EL (cell line): ENCODE data around the gene HPS3.
A peak's percentile ranks its signal among the peaks of the same experiment; 100 is the strongest.
"Not testable (repeated sequence)": the region's sequence is repeated elsewhere in the genome, so short reads cannot be mapped to it uniquely, and the experiment has no call there.

Source experiments
- DNase-seq: peaks from one replicate; pipeline ENCODE4 v3.0.0-alpha.2; 2016

The HPS3 gene, protein sequence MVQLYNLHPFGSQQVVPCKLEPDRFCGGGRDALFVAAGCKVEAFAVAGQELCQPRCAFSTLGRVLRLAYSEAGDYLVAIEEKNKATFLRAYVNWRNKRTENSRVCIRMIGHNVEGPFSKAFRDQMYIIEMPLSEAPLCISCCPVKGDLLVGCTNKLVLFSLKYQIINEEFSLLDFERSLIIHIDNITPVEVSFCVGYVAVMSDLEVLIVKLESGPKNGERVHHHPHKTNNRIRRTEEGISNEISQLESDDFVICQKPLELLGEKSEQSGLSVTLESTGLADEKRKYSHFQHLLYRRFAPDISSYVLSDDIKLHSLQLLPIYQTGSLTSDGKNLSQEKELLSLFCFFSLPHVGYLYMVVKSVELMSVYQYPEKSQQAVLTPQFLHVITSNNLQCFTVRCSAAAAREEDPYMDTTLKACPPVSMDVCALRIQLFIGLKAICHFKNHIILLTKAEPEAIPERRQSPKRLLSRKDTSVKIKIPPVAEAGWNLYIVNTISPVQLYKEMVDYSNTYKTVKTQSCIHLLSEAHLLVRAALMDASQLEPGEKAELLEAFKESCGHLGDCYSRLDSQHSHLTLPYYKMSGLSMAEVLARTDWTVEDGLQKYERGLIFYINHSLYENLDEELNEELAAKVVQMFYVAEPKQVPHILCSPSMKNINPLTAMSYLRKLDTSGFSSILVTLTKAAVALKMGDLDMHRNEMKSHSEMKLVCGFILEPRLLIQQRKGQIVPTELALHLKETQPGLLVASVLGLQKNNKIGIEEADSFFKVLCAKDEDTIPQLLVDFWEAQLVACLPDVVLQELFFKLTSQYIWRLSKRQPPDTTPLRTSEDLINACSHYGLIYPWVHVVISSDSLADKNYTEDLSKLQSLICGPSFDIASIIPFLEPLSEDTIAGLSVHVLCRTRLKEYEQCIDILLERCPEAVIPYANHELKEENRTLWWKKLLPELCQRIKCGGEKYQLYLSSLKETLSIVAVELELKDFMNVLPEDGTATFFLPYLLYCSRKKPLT

GRCh38 chr3:149129326-149130205, at the start of gene HPS3:
TSS of gene HPS3 (plus strand) at chr3:149129638. CDS start at chr3:149129724, 86 bp downstream.
- peak; percentile 92 for DNase-seq

DNA sequence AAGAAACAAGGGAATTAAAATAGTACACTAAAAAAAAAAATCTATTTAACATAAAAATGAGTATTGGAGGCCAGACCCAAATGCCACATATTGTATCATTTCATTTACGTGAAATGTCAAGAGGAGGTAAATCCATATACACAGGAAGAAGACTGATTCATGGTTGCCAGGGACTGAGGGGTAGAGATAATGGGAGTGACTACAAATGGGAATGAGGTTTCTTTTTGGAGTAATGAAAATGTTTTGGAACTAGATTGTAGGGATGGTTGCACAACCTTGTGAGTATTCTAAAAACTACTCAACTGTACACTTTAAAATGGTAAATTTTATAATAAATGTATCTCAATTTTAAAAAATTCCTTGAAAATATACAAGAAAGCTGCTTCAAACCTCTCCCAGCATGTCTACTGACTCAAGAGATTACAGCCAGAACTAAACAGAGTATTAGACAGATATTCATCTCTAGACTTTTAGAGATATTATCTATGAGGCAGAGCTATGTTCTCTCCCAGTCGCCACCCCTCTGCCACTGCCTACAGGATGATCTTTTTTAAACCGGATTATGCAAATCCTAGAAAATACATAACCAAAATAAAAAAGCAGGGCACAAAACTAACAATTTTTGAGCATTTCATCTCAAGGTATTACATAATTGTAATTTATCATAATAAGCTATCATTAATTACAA, 49.3 kb upstream of the HPS3 start:
- peak; percentile 11 for DNase-seq

DNA sequence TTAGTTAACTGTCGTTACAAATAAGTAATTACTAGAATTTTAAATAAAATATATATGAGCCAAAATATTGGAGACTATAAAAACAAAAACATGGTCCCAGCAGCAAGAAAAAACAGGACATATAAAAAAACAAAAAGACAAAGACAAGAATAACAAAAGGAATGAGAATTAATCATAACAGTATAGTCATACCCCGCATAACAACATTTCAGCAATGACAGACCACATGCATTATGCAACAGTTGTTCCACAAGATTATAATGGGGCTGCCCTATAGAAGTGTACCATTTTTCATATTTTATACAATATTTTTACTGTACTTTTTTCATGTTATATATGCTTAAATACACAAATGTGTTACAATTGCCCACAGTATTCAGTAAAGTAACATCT, 48.7 kb upstream of the HPS3 start:
- peak; percentile 55 for DNase-seq

DNA sequence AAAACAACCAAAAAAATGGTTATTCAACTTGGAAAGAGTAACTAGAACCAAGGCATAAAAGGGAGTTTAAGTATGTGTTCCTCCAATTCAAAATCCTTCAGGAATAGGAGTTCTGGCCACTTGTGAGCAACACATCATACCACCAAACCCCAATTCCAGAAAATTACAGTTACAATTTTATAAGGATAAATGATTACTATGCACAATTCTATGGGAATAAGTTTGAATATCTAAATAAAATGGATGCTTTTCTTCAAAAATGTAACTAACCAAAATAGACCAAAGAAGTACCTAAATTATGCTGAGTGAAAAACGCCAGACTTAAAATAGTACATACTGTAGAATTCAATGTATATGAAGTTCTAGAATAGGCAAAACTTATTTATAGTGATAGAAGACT, 47.7 kb upstream of the HPS3 start:
- DNase-seq = no peak

- DNase-seq = peak; percentile 46
Observed at GRCh38 chr3:149085828-149086231, 43.6 kb upstream of the HPS3 start.

DNA sequence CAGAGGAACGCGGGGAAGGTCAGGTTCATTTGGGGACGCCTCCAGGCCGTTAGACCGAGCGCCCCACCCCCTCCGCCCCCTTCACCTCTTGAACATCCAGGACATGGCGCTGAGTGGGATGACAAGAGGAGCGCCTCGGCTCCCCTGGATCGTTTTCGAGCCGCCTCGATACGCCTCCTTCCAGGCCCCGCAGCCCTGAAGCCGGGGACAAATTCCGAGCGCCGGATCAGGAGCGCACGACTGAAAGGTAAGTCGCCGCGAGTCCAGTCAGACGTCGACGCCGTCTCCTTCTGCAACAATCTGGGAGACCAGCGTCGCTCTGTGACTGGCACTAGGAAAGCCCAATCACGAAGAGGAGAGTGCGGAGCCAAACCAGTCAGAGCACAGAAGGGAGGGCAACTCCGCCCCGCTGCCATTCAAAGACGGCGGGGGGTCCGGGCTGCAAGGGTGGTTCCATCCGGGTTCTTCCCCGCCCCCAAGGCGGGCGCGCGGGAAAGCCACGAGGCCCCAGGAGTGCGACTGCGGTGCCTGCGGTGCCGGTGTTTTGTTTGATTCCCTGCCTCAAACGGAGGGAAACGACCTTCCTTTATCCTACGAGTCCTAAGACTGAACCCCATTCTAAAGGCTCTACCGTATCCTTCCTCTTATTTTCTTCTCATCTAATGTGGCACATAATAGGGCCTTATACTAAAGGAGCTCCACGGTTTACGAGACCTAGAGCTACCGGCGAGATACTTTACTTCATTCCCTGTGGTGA, 43.0 kb upstream of the HPS3 start, which contains the start of gene HLTF:
TSS of gene HLTF (minus strand) at position 302 of the 757 bp plus-strand sequence. CDS start at position 105, 197 bp downstream.
- peak; percentile 98 for DNase-seq

GRCh38 chr3:149087208-149087607, 42.2 kb upstream of the HPS3 start:
- no peak for DNase-seq

DNA sequence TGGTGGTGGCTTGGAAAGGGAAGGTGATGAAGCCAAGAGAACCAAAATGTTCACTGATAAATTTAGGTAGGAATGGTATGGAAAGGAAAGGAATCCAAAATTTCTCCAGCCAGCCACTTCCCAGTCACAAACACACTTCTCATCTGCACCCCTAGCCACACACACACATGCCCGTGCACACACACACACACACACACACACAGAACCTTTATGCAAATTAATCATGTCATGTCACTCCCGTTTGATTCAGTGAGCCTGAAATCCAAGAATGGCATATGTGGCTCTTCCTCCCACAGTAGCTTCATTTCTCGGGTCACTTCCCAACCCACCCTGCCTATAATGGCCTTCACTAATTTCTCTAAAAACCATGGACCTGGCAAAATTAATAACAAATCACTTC, 40.0 kb upstream of the HPS3 start:
- no peak for DNase-seq

DNA sequence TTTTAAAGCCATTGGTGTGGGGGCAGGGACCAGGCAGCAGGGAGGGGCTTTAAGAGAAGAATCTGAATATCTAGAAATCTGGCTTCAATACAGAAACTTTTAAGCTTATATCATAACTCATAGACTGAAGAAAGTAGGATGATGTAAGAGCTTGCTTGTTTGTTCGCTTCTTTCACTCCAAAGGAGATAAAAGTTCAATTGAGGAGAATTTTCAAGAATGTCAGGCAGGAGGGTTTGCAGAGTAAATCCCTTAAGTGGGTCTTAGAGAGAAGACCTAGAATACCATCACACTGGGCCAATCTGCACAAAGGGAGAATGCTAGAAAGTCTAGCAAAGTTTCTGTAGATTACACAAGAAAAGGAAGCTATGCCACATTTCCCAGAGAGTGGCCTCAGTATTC, 39.0 kb upstream of the HPS3 start:
- no peak for DNase-seq

GRCh38 chr3:149090907-149091306, 38.5 kb upstream of the HPS3 start:
- DNase-seq = no peak

- no peak for DNase-seq
Observed at GRCh38 chr3:149091983-149092382, 37.5 kb upstream of the HPS3 start.

- DNase-seq = no peak
Observed at GRCh38 chr3:149095487-149095886, 34.0 kb upstream of the HPS3 start.

DNA sequence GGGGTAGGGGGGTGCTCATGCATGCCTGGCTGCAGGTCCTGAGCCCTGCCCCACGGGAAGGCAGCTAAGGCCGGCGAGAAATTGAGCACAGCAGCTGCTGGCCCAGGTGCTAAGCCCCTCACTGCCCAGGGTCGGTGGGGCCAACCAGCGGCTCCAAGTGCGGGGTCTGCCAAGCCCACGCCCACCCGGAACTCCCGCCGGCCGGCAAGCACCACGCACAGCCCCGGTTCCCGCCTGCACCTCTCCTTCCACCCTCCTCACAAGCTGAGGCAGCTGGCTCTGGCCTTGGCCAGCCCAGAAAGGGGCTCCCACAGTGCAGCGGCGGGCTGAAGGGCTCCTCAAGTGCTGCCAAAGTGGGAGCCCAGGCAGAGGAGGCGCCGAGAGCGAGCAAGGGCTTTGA, 31.5 kb upstream of the HPS3 start:
- DNase-seq = not testable (repeated sequence)

DNA sequence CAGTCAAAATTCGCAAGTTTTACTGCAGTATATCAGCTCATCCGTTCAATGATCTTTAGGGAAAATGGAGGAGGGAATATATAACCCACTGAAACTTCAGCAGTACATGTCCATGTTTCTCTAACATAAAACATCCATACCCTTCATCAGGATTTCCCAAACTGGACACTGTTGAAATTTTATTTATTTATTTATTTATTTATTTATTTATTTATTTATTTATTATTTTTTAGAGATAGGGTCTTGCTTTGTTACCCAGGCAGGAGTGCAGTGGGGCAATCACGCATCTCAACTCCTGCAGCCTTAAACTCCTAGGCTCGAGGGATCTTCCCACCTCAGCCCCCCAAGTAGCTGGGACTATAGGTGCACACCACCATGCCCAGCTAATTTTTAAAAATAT, 28.3 kb upstream of the HPS3 start:
- no peak for DNase-seq

DNA sequence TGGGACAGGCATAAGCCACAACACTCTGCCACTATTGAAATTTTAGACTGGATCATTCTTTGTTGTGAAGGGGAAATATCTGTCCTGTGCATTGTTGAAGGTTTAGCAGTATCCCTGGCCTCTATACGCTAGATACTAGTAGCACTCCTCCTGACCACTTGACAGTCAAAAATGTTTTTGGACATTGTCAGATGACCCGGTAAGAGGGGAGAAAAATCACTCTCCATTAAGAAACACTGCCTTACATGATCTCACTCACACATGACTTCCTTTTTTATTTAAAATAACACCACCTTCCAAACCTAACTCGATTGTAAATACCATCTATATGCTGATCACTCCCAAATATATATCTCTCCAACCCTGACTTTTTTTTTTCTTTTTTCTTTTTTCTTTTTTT, 27.8 kb upstream of the HPS3 start:
- DNase-seq = no peak

GRCh38 chr3:149104484-149104883, 25.0 kb upstream of the HPS3 start:
- DNase-seq = no peak

GRCh38 chr3:149114458-149114857, 15.0 kb upstream of the HPS3 start:
- no peak for DNase-seq

DNA sequence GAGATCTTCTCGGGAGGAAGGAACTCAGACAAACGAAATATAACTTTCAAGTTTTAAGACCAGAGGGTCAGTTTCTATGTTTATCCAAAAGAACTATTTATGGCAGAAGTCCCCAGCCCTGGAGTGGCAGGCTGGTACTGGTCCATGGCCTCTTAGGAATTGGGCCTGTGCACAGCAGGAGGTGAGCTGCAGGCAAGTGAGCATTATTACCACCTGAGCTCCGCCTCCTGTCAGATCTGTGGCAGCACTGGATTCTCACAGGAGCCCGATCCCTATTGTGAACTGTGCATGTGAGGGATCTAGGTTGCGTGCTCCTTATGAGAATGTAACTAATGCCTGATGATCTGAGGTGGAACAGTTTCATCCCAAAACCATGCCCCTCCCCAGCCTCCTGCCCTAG, 14.3 kb upstream of the HPS3 start:
- DNase-seq = no peak

GRCh38 chr3:149118724-149119123, 10.7 kb upstream of the HPS3 start:
- DNase-seq = no peak

GRCh38 chr3:149119466-149119865, 10.0 kb upstream of the HPS3 start:
- DNase-seq = no peak
